ENCODE results near the gene FTO. TPM values are rescaled to one million over a fixed set of nuclear protein-coding genes. Genes with fewer than 3 reads are reported as not detected.

FTO gene
- total and polyA plus RNA-seq, 2 of the 13 experiments (the other 11 are each of a cell fraction or from before 2014, with no cell fraction given): 41.6 to 55.8 TPM

- TF ChIP-seq PHF20 (CRISPR knock-in tag; IDR thresholded peaks at IDR 0.05): no peak
- peak; percentile 27; the same call in 1 of the 2 replicates for TF ChIP-seq BCL6 (CRISPR knock-in tag; IDR thresholded peaks at IDR 0.05)
- TF ChIP-seq AKAP8 (CRISPR knock-in tag; IDR thresholded peaks at IDR 0.05): no peak
- TF ChIP-seq ZNF839 (CRISPR knock-in tag; IDR thresholded peaks at IDR 0.05; ENCODE audit: borderline replicate concordance): no peak
- TF ChIP-seq ZNF703 (CRISPR knock-in tag; IDR thresholded peaks at IDR 0.05; ENCODE audit: borderline replicate concordance): no peak
- no peak for TF ChIP-seq ZNF382 (CRISPR knock-in tag; IDR thresholded peaks at IDR 0.05; ENCODE audit: borderline replicate concordance)
- TF ChIP-seq MIER3 (CRISPR knock-in tag; IDR thresholded peaks at IDR 0.05; ENCODE audit: borderline replicate concordance): no peak
- TF ChIP-seq ZNF564 (CRISPR knock-in tag; IDR thresholded peaks at IDR 0.05): no peak
- TF ChIP-seq KLF16 (CRISPR knock-in tag; IDR thresholded peaks at IDR 0.05): no peak
- TF ChIP-seq TCF12 (IDR thresholded peaks at IDR 0.05): no peak
- TF ChIP-seq TCF12 (CRISPR knock-in tag; IDR thresholded peaks at IDR 0.05): no peak
- peak; percentile 59; the same call in 1 of the 2 replicates for TF ChIP-seq ELF3 (CRISPR knock-in tag; IDR thresholded peaks at IDR 0.05)
- TF ChIP-seq ZNF512B (CRISPR knock-in tag; IDR thresholded peaks at IDR 0.05; ENCODE audit: borderline replicate concordance): no peak
- TF ChIP-seq ARID5B (CRISPR knock-in tag; IDR thresholded peaks at IDR 0.05): 0 out of 2 replicates have a peak, but pooled peaks have one; percentile 17
- TF ChIP-seq ZNF572 (CRISPR knock-in tag; IDR thresholded peaks at IDR 0.05): no peak
- no peak for TF ChIP-seq HMGA1 (CRISPR knock-in tag; conservative IDR thresholded peaks at IDR 0.05)
- no peak for TF ChIP-seq DRAP1 (CRISPR knock-in tag; IDR thresholded peaks at IDR 0.05)
- TF ChIP-seq ZNF552 (CRISPR knock-in tag; IDR thresholded peaks at IDR 0.05; ENCODE audit: borderline replicate concordance): no peak
- TF ChIP-seq HCFC1 (IDR thresholded peaks at IDR 0.05; ENCODE audit: low read depth, low read length): no peak
- no peak for TF ChIP-seq ZNF597 (CRISPR knock-in tag; IDR thresholded peaks at IDR 0.05)
- TF ChIP-seq ATM (IDR thresholded peaks at IDR 0.05; ENCODE audit: borderline replicate concordance): no peak
- TF ChIP-seq ZNF512 (CRISPR knock-in tag; IDR thresholded peaks at IDR 0.05): no peak; the same call in 1 of the 2 replicates
Measured at GRCh38 chr16:53945996-53946395, 242.0 kb downstream of the FTO start (continued).
